ENCODE results near the gene ZNF697.
"Not testable (repeated sequence)": the region's sequence is repeated elsewhere in the genome, so short reads cannot be mapped to it uniquely, and the experiment has no call there.

Gene ZNF697

GRCh38 chr1:119600561-119600960, 47.5 kb downstream of the ZNF697 start:
- no peak for DNase-seq

GRCh38 chr1:119595606-119596005, 52.5 kb downstream of the ZNF697 start:
- DNase-seq: no peak

GRCh38 chr1:119595168-119595567, 52.9 kb downstream of the ZNF697 start:
- DNase-seq: no peak

GRCh38 chr1:119594376-119594775, 53.7 kb downstream of the ZNF697 start:
- no peak for DNase-seq

- DNase-seq: no peak
These were observed 54.3 kb downstream of the ZNF697 start for GRCh38 chr1:119593805-119594204.

GRCh38 chr1:119590393-119590792, 57.7 kb downstream of the ZNF697 start:
- DNase-seq: no peak

- no peak for DNase-seq
These were observed 59.4 kb downstream of the ZNF697 start for GRCh38 chr1:119588621-119589020.

GRCh38 chr1:119587341-119587740, 60.7 kb downstream of the ZNF697 start:
- peak; percentile 10 for DNase-seq

GRCh38 chr1:119585801-119586200, 62.3 kb downstream of the ZNF697 start:
- DNase-seq: not testable (repeated sequence)

GRCh38 chr1:119582801-119583200, 65.3 kb downstream of the ZNF697 start:
- no peak for DNase-seq

GRCh38 chr1:119581076-119581475, 67.0 kb downstream of the ZNF697 start:
- DNase-seq: not testable (repeated sequence)

- no peak for DNase-seq
These were observed 74.2 kb downstream of the ZNF697 start for GRCh38 chr1:119573886-119574285.

- DNase-seq: not testable (repeated sequence)
These were observed 78.0 kb downstream of the ZNF697 start for GRCh38 chr1:119569930-119570622.
